ENCODE data around the gene PITPNM3. TPM values are rescaled to one million over a fixed set of nuclear protein-coding genes. Genes with fewer than 3 reads are reported as not detected.
A peak's percentile ranks its signal among the peaks of the same experiment; 100 is the strongest.
"Not testable (repeated sequence)": the region's sequence is repeated elsewhere in the genome, so short reads cannot be mapped to it uniquely, and the experiment has no call there.

Gene PITPNM3
- under 1 TPM; 0.53 to 0.63 TPM for total RNA-seq

- no peaks in the 10 kb centered on the region for H3K9me3 Mint-ChIP-seq
- H3K4me1 Mint-ChIP-seq: peaks cover 9% of the 10 kb centered on the region
- H3K4me3 Mint-ChIP-seq: peak within 1 kb of the TSS; percentile 43
- H3K27me3 Mint-ChIP-seq: peaks cover 47% of the 10 kb centered on the region
- ChIA-PET CTCF (no interaction called here), POLR2A (no interaction called here)
- H3K27ac Mint-ChIP-seq: no peak within 1 kb of the TSS
- no peaks in the 10 kb centered on the region for H3K36me3 Mint-ChIP-seq (ENCODE audit: low read depth)
- DNase-seq: no peak
Measured at GRCh38 chr17:6556121-6557039, at the start of gene PITPNM3. PITPNM3 (minus strand) TSS chr17:6556555; CDS start chr17:6556406, 149 bp downstream.

GRCh38 chr17:6605142-6605541, 48.8 kb upstream of the PITPNM3 start:
- CTCF ChIA-PET: no interaction called here
- no peaks in the 10 kb centered on the region for H3K4me1 Mint-ChIP-seq
- H3K4me3 Mint-ChIP-seq: no peak overlapping the region
- no peaks in the 10 kb centered on the region for H3K27me3 Mint-ChIP-seq
- no peak overlapping the region for H3K27ac Mint-ChIP-seq
- DNase-seq: no peak
- no peaks in the 10 kb centered on the region for H3K9me3 Mint-ChIP-seq
- POLR2A ChIA-PET: no interaction called here
- H3K36me3 Mint-ChIP-seq (ENCODE audit: low read depth): peaks cover 28% of the 10 kb centered on the region

DNA sequence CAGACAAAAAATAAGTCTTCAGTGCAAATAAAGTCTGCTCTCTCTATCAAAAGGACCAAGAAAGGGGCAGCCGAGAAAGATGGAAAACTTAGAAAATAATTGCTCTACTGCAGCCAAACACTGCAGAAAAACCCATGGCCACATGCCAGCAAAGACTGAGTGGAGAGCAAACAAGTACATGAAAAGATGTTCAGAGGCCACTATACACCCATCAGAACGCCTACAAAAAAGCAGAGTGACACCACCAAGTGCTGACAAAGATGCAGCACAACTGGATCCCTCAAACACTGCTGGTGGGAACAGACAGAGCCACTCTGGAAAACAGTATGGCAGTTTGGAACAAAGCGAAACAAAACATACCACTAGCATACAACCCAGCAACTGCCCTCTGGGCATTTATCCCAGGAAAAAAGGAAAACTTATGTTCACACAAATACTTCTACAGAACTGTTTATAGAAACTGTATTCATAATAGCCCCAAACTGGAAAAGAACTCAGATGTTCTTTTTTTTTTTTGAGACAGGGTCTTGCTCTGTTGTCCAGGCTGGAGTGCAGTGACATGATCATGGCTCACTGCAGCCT, 47.5 kb upstream of the PITPNM3 start:
- Mint-ChIP-seq H3K27ac (no peak overlapping the region), H3K4me1 (no peaks in the 10 kb centered on the region), H3K9me3 (no peaks in the 10 kb centered on the region), H3K4me3 (no peak overlapping the region), H3K27me3 (no peaks in the 10 kb centered on the region), H3K36me3 (ENCODE audit: low read depth) (peaks cover 25% of the 10 kb centered on the region)
- POLR2A ChIA-PET: no interaction called here
- DNase-seq: no peak
- CTCF ChIA-PET: no interaction called here

- no peak for DNase-seq
- Mint-ChIP-seq H3K36me3 (ENCODE audit: low read depth) (peaks cover 22% of the 10 kb centered on the region), H3K9me3 (no peaks in the 10 kb centered on the region), H3K4me3 (no peak overlapping the region), H3K4me1 (no peaks in the 10 kb centered on the region), H3K27me3 (no peaks in the 10 kb centered on the region), H3K27ac (no peak overlapping the region)
- ChIA-PET CTCF (no interaction called here), POLR2A (no interaction called here)
Measured at GRCh38 chr17:6602141-6602540, 45.8 kb upstream of the PITPNM3 start.

DNA sequence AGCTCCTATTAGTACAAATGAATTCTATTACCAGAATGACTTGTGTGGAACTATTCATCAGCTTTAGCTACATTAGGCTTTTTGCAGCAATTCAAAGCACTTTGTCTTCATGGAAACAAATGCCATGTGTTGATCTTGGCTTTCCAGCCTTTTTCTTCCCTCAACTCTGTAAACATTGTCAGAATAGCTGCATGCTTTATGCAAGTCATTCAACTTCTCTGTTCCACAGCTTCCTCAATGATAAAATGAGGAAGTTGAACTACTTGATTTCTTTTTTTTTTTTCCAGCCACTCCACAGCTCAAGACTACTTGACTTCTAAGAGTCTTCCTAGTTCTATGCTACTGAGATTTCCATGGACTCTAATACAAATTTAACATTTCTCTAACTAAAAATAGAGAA, 43.0 kb upstream of the PITPNM3 start:
- CTCF ChIA-PET: no interaction called here
- H3K4me1 Mint-ChIP-seq: no peaks in the 10 kb centered on the region
- no peak for DNase-seq

DNA sequence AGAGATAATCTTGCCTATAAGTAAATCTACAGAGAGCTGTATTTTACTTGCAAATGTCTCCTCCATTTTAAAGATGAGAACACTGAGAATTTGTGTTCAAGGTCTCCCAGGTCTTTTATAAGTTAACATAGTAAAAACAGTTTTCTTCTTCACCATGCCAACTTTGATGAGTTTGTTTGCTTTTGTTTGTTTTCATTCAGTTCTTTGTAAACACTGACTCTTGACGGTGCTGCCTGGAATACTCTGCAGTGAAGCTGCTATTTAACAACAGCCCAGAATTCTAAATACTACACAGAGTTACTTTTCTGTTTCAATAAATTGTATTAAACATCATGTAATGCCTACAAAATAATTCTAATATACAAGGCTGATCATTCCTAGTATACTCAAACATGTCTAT, 41.4 kb upstream of the PITPNM3 start:
- H3K27ac Mint-ChIP-seq: no peak overlapping the region
- POLR2A ChIA-PET: no interaction called here
- no peak overlapping the region for H3K4me3 Mint-ChIP-seq
- CTCF ChIA-PET: no interaction called here
- no peaks in the 10 kb centered on the region for H3K9me3 Mint-ChIP-seq
- no peaks in the 10 kb centered on the region for H3K27me3 Mint-ChIP-seq
- DNase-seq: no peak
- H3K4me1 Mint-ChIP-seq: no peaks in the 10 kb centered on the region
- H3K36me3 Mint-ChIP-seq (ENCODE audit: low read depth): peaks cover 34% of the 10 kb centered on the region

More for the DNA sequence above, 43.0 kb upstream of the PITPNM3 start:
- Mint-ChIP-seq H3K4me3 (no peak overlapping the region), H3K27ac (no peak overlapping the region), H3K9me3 (no peaks in the 10 kb centered on the region), H3K27me3 (no peaks in the 10 kb centered on the region), H3K36me3 (ENCODE audit: low read depth) (peaks cover 24% of the 10 kb centered on the region)
- POLR2A ChIA-PET: no interaction called here

DNA sequence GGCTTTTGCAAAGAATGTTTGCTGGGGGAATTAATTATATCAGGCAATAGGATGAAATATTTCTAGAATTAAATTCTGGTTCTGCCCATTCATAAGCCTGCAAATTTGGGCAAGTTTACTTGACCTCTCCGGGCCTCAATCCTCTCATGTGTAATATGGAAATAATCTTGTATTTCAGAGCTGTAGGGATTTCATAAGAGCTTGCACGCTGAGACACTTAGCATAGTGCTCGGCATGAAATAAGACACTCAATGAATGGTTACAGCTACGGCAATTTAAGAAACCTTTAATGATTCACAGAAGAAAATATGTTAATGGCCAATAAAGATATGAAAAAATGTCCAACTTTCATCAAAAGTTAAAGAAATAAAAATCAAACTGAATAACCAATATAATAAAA, 40.6 kb upstream of the PITPNM3 start:
- ChIA-PET POLR2A (no interaction called here), CTCF (no interaction called here)
- Mint-ChIP-seq H3K4me1 (peaks cover 1% of the 10 kb centered on the region), H3K27me3 (no peaks in the 10 kb centered on the region), H3K27ac (no peak overlapping the region), H3K9me3 (no peaks in the 10 kb centered on the region), H3K36me3 (ENCODE audit: low read depth) (peaks cover 38% of the 10 kb centered on the region), H3K4me3 (no peak overlapping the region)
- no peak for DNase-seq

GRCh38 chr17:6596511-6596910, 40.2 kb upstream of the PITPNM3 start:
- no peak for DNase-seq
- POLR2A ChIA-PET: no interaction called here
- Mint-ChIP-seq H3K36me3 (ENCODE audit: low read depth) (peaks cover 39% of the 10 kb centered on the region), H3K9me3 (no peaks in the 10 kb centered on the region), H3K27ac (no peak overlapping the region), H3K27me3 (no peaks in the 10 kb centered on the region), H3K4me3 (no peak overlapping the region), H3K4me1 (peaks cover 2% of the 10 kb centered on the region)
- CTCF ChIA-PET: no interaction called here

- Mint-ChIP-seq H3K4me1 (peaks cover 2% of the 10 kb centered on the region), H3K4me3 (no peak overlapping the region), H3K9me3 (no peaks in the 10 kb centered on the region), H3K27me3 (no peaks in the 10 kb centered on the region), H3K27ac (no peak overlapping the region), H3K36me3 (ENCODE audit: low read depth) (peaks cover 40% of the 10 kb centered on the region)
- DNase-seq: no peak
- POLR2A ChIA-PET: no interaction called here
- CTCF ChIA-PET: no interaction called here
Measured at GRCh38 chr17:6596081-6596480, 39.7 kb upstream of the PITPNM3 start.

- H3K27me3 Mint-ChIP-seq, H3K9me3 Mint-ChIP-seq, DNase-seq, H3K4me3 Mint-ChIP-seq, H3K4me1 Mint-ChIP-seq, CTCF ChIA-PET, POLR2A ChIA-PET, H3K27ac Mint-ChIP-seq: not testable (repeated sequence)
- H3K36me3 Mint-ChIP-seq (ENCODE audit: low read depth): peaks cover 51% of the 10 kb centered on the region
Measured at GRCh38 chr17:6593371-6593770, 37.0 kb upstream of the PITPNM3 start.

GRCh38 chr17:6592173-6592572, 35.8 kb upstream of the PITPNM3 start:
- ChIA-PET CTCF (no interaction called here), POLR2A (no interaction called here)
- Mint-ChIP-seq H3K36me3 (ENCODE audit: low read depth) (peaks cover 51% of the 10 kb centered on the region), H3K9me3 (no peaks in the 10 kb centered on the region), H3K4me1 (peaks cover 2% of the 10 kb centered on the region), H3K27ac (no peak overlapping the region), H3K4me3 (no peak overlapping the region), H3K27me3 (no peaks in the 10 kb centered on the region)
- no peak for DNase-seq

DNA sequence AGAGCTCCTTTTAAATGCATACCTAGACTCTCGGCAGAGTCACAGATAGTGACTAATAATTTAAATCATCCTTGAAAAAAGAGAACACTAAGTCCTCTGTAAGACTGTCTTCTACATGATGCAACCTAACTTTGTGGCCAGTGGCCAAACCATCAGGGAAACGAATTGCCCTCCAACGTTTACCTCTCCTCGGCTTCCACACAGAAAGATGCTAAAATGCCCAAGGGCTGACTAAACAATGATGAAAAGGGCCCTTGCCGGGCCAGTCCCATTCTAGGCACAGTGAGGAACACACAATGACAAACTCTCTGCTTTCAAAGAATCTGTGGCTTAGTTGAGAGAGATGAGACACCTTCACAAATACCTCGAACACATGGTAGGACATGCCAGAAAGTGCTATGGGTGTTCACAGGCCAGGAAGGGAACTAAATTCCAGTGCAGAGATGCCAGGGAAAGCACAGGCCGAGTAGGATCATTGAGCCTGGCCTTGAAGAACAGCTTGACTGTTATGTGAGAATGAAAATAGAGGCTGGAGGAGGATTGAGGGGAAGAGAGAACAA, 35.3 kb upstream of the PITPNM3 start:
- H3K27ac Mint-ChIP-seq: no peak overlapping the region
- H3K9me3 Mint-ChIP-seq: no peaks in the 10 kb centered on the region
- no peak overlapping the region for H3K4me3 Mint-ChIP-seq
- ChIA-PET CTCF (no interaction called here), POLR2A (no interaction called here)
- H3K36me3 Mint-ChIP-seq (ENCODE audit: low read depth): peaks cover 51% of the 10 kb centered on the region
- no peaks in the 10 kb centered on the region for H3K27me3 Mint-ChIP-seq
- H3K4me1 Mint-ChIP-seq: peaks cover 2% of the 10 kb centered on the region
- no peak for DNase-seq

DNA sequence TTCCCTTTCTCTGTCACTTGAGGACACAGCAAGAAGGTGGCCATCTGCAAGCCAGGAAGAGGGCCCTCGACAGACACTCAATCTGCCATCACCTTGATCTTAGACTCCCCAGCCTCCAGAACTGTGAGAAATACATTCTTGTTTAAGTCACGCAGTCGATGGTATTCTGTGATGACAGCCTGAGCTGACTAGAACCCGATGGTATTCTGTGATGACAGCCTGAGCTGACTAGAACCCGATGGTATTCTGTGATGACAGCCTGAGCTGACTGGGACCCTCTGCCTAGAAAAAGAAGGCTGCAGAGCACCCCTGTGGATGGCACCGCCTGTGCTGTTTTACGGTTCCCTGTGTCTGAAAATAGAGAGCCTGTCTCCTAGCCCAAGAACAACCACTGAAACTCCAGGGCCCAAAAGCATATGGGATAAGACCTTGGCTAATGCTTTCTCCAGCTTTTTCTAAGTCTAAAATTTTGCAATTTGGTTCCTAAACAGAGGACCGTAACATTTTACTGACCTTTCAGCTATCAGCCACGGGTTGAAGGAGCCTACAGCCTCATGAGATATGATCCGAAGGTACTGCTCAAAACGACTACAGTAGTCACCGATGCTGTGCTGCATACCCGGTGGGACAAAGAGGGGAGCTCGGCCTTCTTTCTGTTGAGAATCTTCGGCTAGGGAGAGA, 33.1 kb upstream of the PITPNM3 start:
- H3K9me3 Mint-ChIP-seq: peaks cover 2% of the 10 kb centered on the region
- no peak overlapping the region for H3K4me3 Mint-ChIP-seq
- ChIA-PET CTCF (no interaction called here), POLR2A (no interaction called here)
- no peak for DNase-seq
- H3K27me3 Mint-ChIP-seq: no peaks in the 10 kb centered on the region
- H3K36me3 Mint-ChIP-seq (ENCODE audit: low read depth): peaks cover 64% of the 10 kb centered on the region
- peaks cover 2% of the 10 kb centered on the region for H3K4me1 Mint-ChIP-seq
- H3K27ac Mint-ChIP-seq: no peak overlapping the region
